GM12865 (cell line): ENCODE results near the gene LZTR1.

ENCODE experiments used
- DNase-seq: peaks from one replicate; pipeline ENCODE4 v3.0.0; 2010; ENCODE audit warnings: low read depth
- H3K4me3 ChIP-seq: 2 replicates; pipeline ENCODE4 v1.5.1; 2011; ENCODE audit warnings: mild to moderate bottlenecking, low read depth, low read length, control low read depth
- CTCF ChIP-seq: IDR thresholded peaks from 2 replicates; pipeline ENCODE4 v1.5.1; 2011; ENCODE audit warnings: low read length, control low read depth, low read depth, inconsistent platforms; ENCODE audit not compliant: insufficient read depth; ENCODE audit errors: missing control alignments

Gene LZTR1

GRCh38 chr22:20992056-20992442, 10.0 kb downstream of the LZTR1 start:
- TF ChIP-seq CTCF: no peak
- H3K4me3 ChIP-seq: no peak overlapping the region
- no peak for DNase-seq

- no peak for DNase-seq
- no peak for TF ChIP-seq CTCF
- H3K4me3 ChIP-seq: no peak overlapping the region
These were observed 10.6 kb downstream of the LZTR1 start for GRCh38 chr22:20992456-20993303.

- no peak for DNase-seq
- H3K4me3 ChIP-seq: no peak overlapping the region
- no peak for TF ChIP-seq CTCF
These were observed 11.4 kb downstream of the LZTR1 start for GRCh38 chr22:20993304-20994127.

GRCh38 chr22:20994128-20994901, 12.2 kb downstream of the LZTR1 start:
- no peak for TF ChIP-seq CTCF
- H3K4me3 ChIP-seq: no peak overlapping the region
- DNase-seq: no peak

- TF ChIP-seq CTCF: no peak
- H3K4me3 ChIP-seq: no peak overlapping the region
- DNase-seq: no peak
These were observed 12.8 kb downstream of the LZTR1 start for GRCh38 chr22:20994902-20995241.

GRCh38 chr22:20995329-20996030, 13.4 kb downstream of the LZTR1 start:
- DNase-seq: no peak
- no peak overlapping the region for H3K4me3 ChIP-seq
- no peak for TF ChIP-seq CTCF
